Smooth muscle cell of the coronary artery (primary cell): ENCODE results near the gene SYCE1L. TPM values are rescaled to one million over a fixed set of nuclear protein-coding genes. Genes with fewer than 3 reads are reported as not detected.

Experiments
- total RNA-seq: library from RNA; depleted of rRNA; stranded (reverse); fragments of >200 nt; gene quantifications from 2 replicates; pipeline ENCODE4 v1.2.3, GENCODE V29; 2014; ENCODE audit warnings: low replicate concordance

SYCE1L gene
- total RNA-seq = 1.2 TPM in 1 of 2 replicates, not detected in the other

GRCh38 chr16:77199211-77199610, at the start of gene SYCE1L:
Gene SYCE1L, plus strand, starts transcription at chr16:77199408. Its CDS starts 44 bp downstream, at chr16:77199452.

GRCh38 chr16:77190478-77191258, 8.5 kb upstream of the SYCE1L start, which contains the start of gene MON1B:
Gene MON1B, plus strand, starts transcription at chr16:77191190. Its CDS starts 296 bp downstream, at chr16:77191486.

Other genes with a start within 250 kb of the SYCE1L start
- gene MON1B, start 8.2 kb upstream of the SYCE1L start, total RNA-seq = 5.0 and 5.5 TPM in 2 replicates
- gene ADAMTS18, start 235.6 kb downstream of the SYCE1L start, total RNA-seq = 0.12 and 0.38 TPM in 2 replicates